Trophoblast cell (in vitro differentiated cells and primary cell): Measurements from ENCODE around the gene SYVN1.

Experiments
- DNase-seq, 2 donors: peaks; one replicate each; pipeline ENCODE4 v3.0.0-alpha.2; 2016
- H2AFZ ChIP-seq: 2 replicates; pipeline ENCODE4 v1.6.1; 2013; ENCODE audit warnings: low read length, moderate library complexity, mild to moderate bottlenecking; ENCODE audit not compliant: insufficient read depth, poor library complexity
- H2AK5ac ChIP-seq: 2 replicates; pipeline ENCODE4 v1.6.1; 2013; ENCODE audit warnings: mild to moderate bottlenecking, low read length
- H2BK120ac ChIP-seq: 2 replicates; pipeline ENCODE4 v1.6.1; 2013; ENCODE audit warnings: low read length, mild to moderate bottlenecking, moderate library complexity; ENCODE audit not compliant: insufficient read depth, poor library complexity
- H2BK12ac ChIP-seq: 2 replicates; pipeline ENCODE4 v1.6.1; 2013; ENCODE audit warnings: mild to moderate bottlenecking, low read length, moderate library complexity
- H2BK5ac ChIP-seq: 2 replicates; pipeline ENCODE4 v1.6.1; 2013; ENCODE audit warnings: low read length, low read depth, moderate library complexity, mild to moderate bottlenecking; ENCODE audit not compliant: poor library complexity
- H3K14ac ChIP-seq: 2 replicates; pipeline ENCODE4 v1.6.1; 2013; ENCODE audit warnings: mild to moderate bottlenecking, low read length
- H3K18ac ChIP-seq: 2 replicates; pipeline ENCODE4 v1.6.1; 2013; ENCODE audit warnings: mild to moderate bottlenecking, low read length
- H3K23ac ChIP-seq: 2 replicates; pipeline ENCODE4 v1.6.1; 2013; ENCODE audit warnings: low read length
- H3K27ac ChIP-seq: 2 replicates; pipeline ENCODE4 v1.5.1; 2013; ENCODE audit warnings: low read depth, mild to moderate bottlenecking, inconsistent platforms, low read length, moderate library complexity
- H3K27me3 ChIP-seq: 2 replicates; pipeline ENCODE4 v1.6.1; 2013; ENCODE audit warnings: inconsistent platforms, mild to moderate bottlenecking, low read length, moderate library complexity; ENCODE audit not compliant: insufficient read depth
- H3K36me3 ChIP-seq, 2 experiments: 1 replicate in 1 of 2; 2 replicates in 1 of 2; pipeline ENCODE4 v1.6.1; 2013; ENCODE audit warnings: low read length in 2 of 2, mild to moderate bottlenecking in 2 of 2, moderate library complexity in 1 of 2; ENCODE audit not compliant: insufficient read depth in 2 of 2, control insufficient read depth in 1 of 2
- H3K4ac ChIP-seq: 2 replicates; pipeline ENCODE4 v1.6.1; 2013; ENCODE audit warnings: low read depth, mild to moderate bottlenecking, low read length, moderate library complexity
- H3K4me1 ChIP-seq, 2 experiments: 1 replicate in 1 of 2; 2 replicates in 1 of 2; pipeline ENCODE4 v1.6.1; 2013; ENCODE audit warnings: low read length in 2 of 2, mild to moderate bottlenecking in 2 of 2, moderate library complexity in 1 of 2; ENCODE audit not compliant: insufficient read depth in 2 of 2, control insufficient read depth in 1 of 2
- H3K4me2 ChIP-seq: 2 replicates; pipeline ENCODE4 v1.6.1; 2013; ENCODE audit warnings: inconsistent platforms, mild to moderate bottlenecking, low read length, moderate library complexity
- H3K4me3 ChIP-seq: 2 replicates; pipeline ENCODE4 v1.5.1; 2013; ENCODE audit warnings: mild to moderate bottlenecking, low read depth, low read length, inconsistent platforms
- H3K79me1 ChIP-seq: one replicate; pipeline ENCODE4 v1.6.1; 2013; ENCODE audit warnings: low read length
- H3K79me2 ChIP-seq: 2 replicates; pipeline ENCODE4 v1.6.1; 2013; ENCODE audit warnings: low read length, mild to moderate bottlenecking; ENCODE audit not compliant: control insufficient read depth, insufficient read depth, poor library complexity
- H3K9ac ChIP-seq: 2 replicates; pipeline ENCODE4 v1.6.1; 2013; ENCODE audit warnings: mild to moderate bottlenecking, low read length
- H3K9me3 ChIP-seq: 2 replicates; pipeline ENCODE4 v1.6.1; 2013; ENCODE audit warnings: low read depth, mild to moderate bottlenecking, control low read depth, inconsistent platforms, low read length; ENCODE audit not compliant: insufficient read depth
- H4K12ac ChIP-seq: 2 replicates; pipeline ENCODE4 v1.6.1; 2013; ENCODE audit warnings: low read depth, mild to moderate bottlenecking, low read length, moderate library complexity
- H4K8ac ChIP-seq: 2 replicates; pipeline ENCODE4 v1.6.1; 2013; ENCODE audit warnings: low read depth, mild to moderate bottlenecking, low read length, moderate library complexity
- H4K91ac ChIP-seq: one replicate; pipeline ENCODE4 v1.6.1; 2013; ENCODE audit warnings: low read depth, mild to moderate bottlenecking, low read length, moderate library complexity
- WGBS: extraction: QIAGEN DNeasy Blood & Tissue Kit; methylation state at CpG from one replicate; pipeline ENCODE4 v1.1.7; 2013; ENCODE audit warnings: missing lambda C conversion rate; ENCODE audit not compliant: insufficient read length, insufficient coverage; ENCODE audit errors: extremely low coverage; 5-methylcytosine and 5-hydroxymethylcytosine counted together

SYVN1 gene

GRCh38 chr11:65108469-65109123 lies 25.7 kb downstream of the SYVN1 start:
- H3K18ac ChIP-seq: no peak overlapping the region
- no peak overlapping the region for H3K4me2 ChIP-seq
- no peak overlapping the region for H2BK12ac ChIP-seq
- H3K27ac ChIP-seq: no peak overlapping the region
- no peak overlapping the region for H4K8ac ChIP-seq
- H4K91ac ChIP-seq: no peak overlapping the region
- H2AK5ac ChIP-seq: no peak overlapping the region
- H2BK120ac ChIP-seq: no peak overlapping the region
- H3K27me3 ChIP-seq: no peaks in the 10 kb centered on the region
- DNase-seq: no peak
- H3K79me2 ChIP-seq: peaks cover 8% of the 10 kb centered on the region
- H3K14ac ChIP-seq: no peak overlapping the region
- no peak overlapping the region for H2AFZ ChIP-seq
- no peak overlapping the region for H4K12ac ChIP-seq
- no peak overlapping the region for H3K4me3 ChIP-seq
- H3K36me3 ChIP-seq: peaks cover 27 to 32% of the 10 kb centered on the region in 2 experiments
- H2BK5ac ChIP-seq: no peak overlapping the region
- H3K9ac ChIP-seq: no peak overlapping the region
- H3K23ac ChIP-seq: no peak overlapping the region
- H3K79me1 ChIP-seq: peaks cover 12% of the 10 kb centered on the region
- H3K4me1 ChIP-seq: peaks cover 9 to 12% of the 10 kb centered on the region in 2 experiments
- WGBS: no CpG with 5 or more reads among the region's 38 CpGs
- no peak overlapping the region for H3K4ac ChIP-seq
- H3K9me3 ChIP-seq: no peaks in the 10 kb centered on the region

- H3K36me3 ChIP-seq: peaks cover 27 to 32% of the 10 kb centered on the region in 2 experiments
- no peak overlapping the region for H3K27ac ChIP-seq
- no CpG with 5 or more reads among the region's 52 CpGs for WGBS
- no peak overlapping the region for H2AFZ ChIP-seq
- H3K4me2 ChIP-seq: no peak overlapping the region
- no peak overlapping the region for H3K4me3 ChIP-seq
- no peak overlapping the region for H2BK5ac ChIP-seq
- peaks cover 10% of the 10 kb centered on the region for H3K79me1 ChIP-seq
- no peak for DNase-seq
- no peak overlapping the region for H2BK12ac ChIP-seq
- H3K4me1 ChIP-seq: peaks cover 3 to 6% of the 10 kb centered on the region in 2 experiments
- no peaks in the 10 kb centered on the region for H3K27me3 ChIP-seq
- no peak overlapping the region for H3K14ac ChIP-seq
- no peak overlapping the region for H3K23ac ChIP-seq
- no peak overlapping the region for H3K4ac ChIP-seq
- H3K79me2 ChIP-seq: peaks cover 7% of the 10 kb centered on the region
- H3K18ac ChIP-seq: no peak overlapping the region
- H2AK5ac ChIP-seq: no peak overlapping the region
- H4K91ac ChIP-seq: no peak overlapping the region
- no peak overlapping the region for H4K8ac ChIP-seq
- H2BK120ac ChIP-seq: no peak overlapping the region
- H3K9me3 ChIP-seq: no peaks in the 10 kb centered on the region
- H4K12ac ChIP-seq: no peak overlapping the region
- H3K9ac ChIP-seq: no peak overlapping the region
Observed at GRCh38 chr11:65107751-65108468, 26.4 kb downstream of the SYVN1 start.

GRCh38 chr11:65107078-65107477 lies 27.2 kb downstream of the SYVN1 start:
- Histone ChIP-seq H4K8ac (no peak overlapping the region), H3K18ac (no peak overlapping the region), H3K9ac (no peak overlapping the region), H2BK120ac (no peak overlapping the region), H3K79me1 (peaks cover 3% of the 10 kb centered on the region), H3K4me1 (peaks cover 3 to 5% of the 10 kb centered on the region in 2 experiments), H3K36me3 (peaks cover 27 to 34% of the 10 kb centered on the region in 2 experiments), H2AFZ (no peak overlapping the region), H3K4ac (no peak overlapping the region), H4K12ac (no peak overlapping the region), H3K27me3 (no peaks in the 10 kb centered on the region), H3K9me3 (no peaks in the 10 kb centered on the region), H2BK5ac (no peak overlapping the region), H4K91ac (no peak overlapping the region), H3K27ac (no peak overlapping the region), H3K4me3 (no peak overlapping the region), H3K23ac (no peak overlapping the region), H2AK5ac (no peak overlapping the region), H3K14ac (no peak overlapping the region), H3K79me2 (no peaks in the 10 kb centered on the region), H2BK12ac (no peak overlapping the region), H3K4me2 (no peak overlapping the region)
- no CpG with 5 or more reads among the region's 15 CpGs for WGBS
- DNase-seq: no peak

GRCh38 chr11:65104628-65105027 lies 29.7 kb downstream of the SYVN1 start:
- H3K9ac ChIP-seq: no peak overlapping the region
- no peaks in the 10 kb centered on the region for H3K79me2 ChIP-seq
- no peak overlapping the region for H3K18ac ChIP-seq
- no peak overlapping the region for H4K91ac ChIP-seq
- H2BK120ac ChIP-seq: no peak overlapping the region
- H2AFZ ChIP-seq: no peak overlapping the region
- H3K23ac ChIP-seq: no peak overlapping the region
- no peak overlapping the region for H2AK5ac ChIP-seq
- no peak overlapping the region for H2BK5ac ChIP-seq
- H3K9me3 ChIP-seq: no peaks in the 10 kb centered on the region
- H2BK12ac ChIP-seq: no peak overlapping the region
- no peaks in the 10 kb centered on the region for H3K4me1 ChIP-seq
- no peak overlapping the region for H3K4ac ChIP-seq
- no peak overlapping the region for H4K8ac ChIP-seq
- no peak overlapping the region for H4K12ac ChIP-seq
- peaks cover 27 to 28% of the 10 kb centered on the region in 2 experiments for H3K36me3 ChIP-seq
- no peaks in the 10 kb centered on the region for H3K27me3 ChIP-seq
- H3K27ac ChIP-seq: no peak overlapping the region
- whole genome bisulfite sequencing: no CpG with 5 or more reads among the region's 4 CpGs
- no peak overlapping the region for H3K14ac ChIP-seq
- H3K4me2 ChIP-seq: no peak overlapping the region
- H3K79me1 ChIP-seq: no peaks in the 10 kb centered on the region
- DNase-seq: no peak
- no peak overlapping the region for H3K4me3 ChIP-seq
